Activated CD8-positive, alpha-beta memory T cell treated with anti-CD3 and anti-CD28 coated beads for 4 hours (primary cell): ENCODE data around the gene DDX49.

Source experiments
- DNase-seq, 2 donors: peaks; one replicate each; pipeline ENCODE4 v3.0.0-alpha.2; 2020; ENCODE audit warnings: low read depth in 2 of 2

Gene DDX49

GRCh38 chr19:18969931-18970659, 50.6 kb downstream of the DDX49 start:
- no peak for DNase-seq

- no peak for DNase-seq
Measured at GRCh38 chr19:18972301-18972811, 52.8 kb downstream of the DDX49 start.

GRCh38 chr19:18972851-18973250, 53.3 kb downstream of the DDX49 start:
- DNase-seq = no peak

GRCh38 chr19:18975011-18975410, 55.5 kb downstream of the DDX49 start:
- DNase-seq = no peak

GRCh38 chr19:18975869-18976268, 56.4 kb downstream of the DDX49 start:
- no peak for DNase-seq
